Measurements from ENCODE around the gene KCNMB1.

The KCNMB1 gene

DNA sequence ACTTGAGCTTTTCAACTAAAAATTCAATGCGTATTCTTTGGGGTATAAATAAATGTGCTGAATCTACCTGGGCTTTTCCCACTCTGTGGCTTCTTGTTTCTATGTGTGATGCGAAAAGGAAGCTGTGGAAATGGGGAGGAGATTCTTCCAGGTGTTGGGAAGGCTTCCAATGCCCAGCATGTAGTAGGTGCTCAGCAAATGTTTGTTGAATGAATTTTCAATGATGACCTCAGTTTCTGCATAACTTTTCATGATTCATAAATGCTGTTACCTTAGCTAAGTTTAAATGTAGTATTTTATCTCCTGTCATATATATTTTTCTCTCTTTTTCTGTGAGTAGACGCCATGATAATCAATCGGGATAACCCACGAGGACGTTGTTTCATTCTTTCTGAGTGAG lies 25.6 kb upstream of the KCNMB1 start:
- Histone ChIP-seq H2AFZ (ENCODE audit: low read length, unreplicated experiment) (no peak overlapping the region), H3K4me3 (ENCODE audit: low read depth, low read length) (no peak overlapping the region), H3K27me3 (ENCODE audit: insufficient read depth, low read length) (peaks cover 33% of the 10 kb centered on the region), H3K27ac (ENCODE audit: low read depth, low read length) (no peak overlapping the region), H3K4me1 (ENCODE audit: control insufficient read depth, insufficient read depth, low read length, unreplicated experiment) (no peaks in the 10 kb centered on the region), H3K79me2 (ENCODE audit: control insufficient read depth, insufficient read depth, low read length, unreplicated experiment) (no peaks in the 10 kb centered on the region), H3K36me3 (ENCODE audit: insufficient read depth, low read length) (no peaks in the 10 kb centered on the region)

DNA sequence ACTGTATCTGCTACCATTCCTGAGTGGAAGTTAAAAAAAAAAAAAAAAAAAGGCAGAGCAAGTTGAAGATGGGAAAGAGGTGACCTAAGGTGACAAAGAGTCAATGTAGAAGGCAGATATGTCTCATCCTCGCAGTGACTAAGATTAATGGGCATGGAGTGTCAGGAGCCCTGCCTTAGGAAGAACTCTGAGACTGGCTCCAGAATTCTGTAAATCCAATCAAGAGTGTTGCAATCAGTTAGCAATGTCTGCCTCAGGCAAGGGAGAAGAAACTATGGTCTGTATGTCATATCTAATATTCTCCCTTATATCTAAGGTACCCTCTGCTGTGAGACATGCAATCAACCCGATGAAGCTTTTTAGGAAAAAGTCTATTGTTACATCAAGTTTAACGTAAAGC lies 24.7 kb upstream of the KCNMB1 start:
- no peak overlapping the region for H3K4me3 ChIP-seq (ENCODE audit: low read depth, low read length)
- H3K4me1 ChIP-seq (ENCODE audit: control insufficient read depth, insufficient read depth, low read length, unreplicated experiment) = no peaks in the 10 kb centered on the region
- peaks cover 28% of the 10 kb centered on the region for H3K27me3 ChIP-seq (ENCODE audit: insufficient read depth, low read length)
- H3K79me2 ChIP-seq (ENCODE audit: control insufficient read depth, insufficient read depth, low read length, unreplicated experiment) = no peaks in the 10 kb centered on the region
- no peak overlapping the region for H3K27ac ChIP-seq (ENCODE audit: low read depth, low read length)
- no peaks in the 10 kb centered on the region for H3K36me3 ChIP-seq (ENCODE audit: insufficient read depth, low read length)
- H2AFZ ChIP-seq (ENCODE audit: low read length, unreplicated experiment) = no peak overlapping the region

DNA sequence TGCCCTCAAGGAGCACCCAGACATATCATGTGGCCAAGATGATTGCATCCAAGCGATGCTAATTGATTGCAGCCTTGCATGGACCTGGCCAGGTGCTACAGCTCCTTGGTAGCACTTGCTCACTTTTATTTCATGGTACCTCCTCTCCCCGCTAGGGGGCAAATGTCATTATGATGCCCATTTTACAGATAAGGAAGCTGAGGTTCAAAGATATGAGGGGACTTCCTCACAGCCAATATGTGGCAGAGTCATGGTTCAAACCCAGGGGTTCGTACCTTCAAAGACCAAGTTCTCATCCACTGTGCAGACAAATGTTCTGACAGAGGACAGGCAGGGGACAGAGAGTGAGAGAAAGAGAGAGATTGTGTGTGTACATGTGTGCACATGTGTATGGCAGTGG lies 21.9 kb upstream of the KCNMB1 start:
- H3K4me3 ChIP-seq (ENCODE audit: low read depth, low read length) = no peak overlapping the region
- peaks cover 41% of the 10 kb centered on the region for H3K27me3 ChIP-seq (ENCODE audit: insufficient read depth, low read length)
- no peaks in the 10 kb centered on the region for H3K4me1 ChIP-seq (ENCODE audit: control insufficient read depth, insufficient read depth, low read length, unreplicated experiment)
- no peak overlapping the region for H2AFZ ChIP-seq (ENCODE audit: low read length, unreplicated experiment)
- no peaks in the 10 kb centered on the region for H3K36me3 ChIP-seq (ENCODE audit: insufficient read depth, low read length)
- H3K27ac ChIP-seq (ENCODE audit: low read depth, low read length) = no peak overlapping the region
- no peaks in the 10 kb centered on the region for H3K79me2 ChIP-seq (ENCODE audit: control insufficient read depth, insufficient read depth, low read length, unreplicated experiment)

DNA sequence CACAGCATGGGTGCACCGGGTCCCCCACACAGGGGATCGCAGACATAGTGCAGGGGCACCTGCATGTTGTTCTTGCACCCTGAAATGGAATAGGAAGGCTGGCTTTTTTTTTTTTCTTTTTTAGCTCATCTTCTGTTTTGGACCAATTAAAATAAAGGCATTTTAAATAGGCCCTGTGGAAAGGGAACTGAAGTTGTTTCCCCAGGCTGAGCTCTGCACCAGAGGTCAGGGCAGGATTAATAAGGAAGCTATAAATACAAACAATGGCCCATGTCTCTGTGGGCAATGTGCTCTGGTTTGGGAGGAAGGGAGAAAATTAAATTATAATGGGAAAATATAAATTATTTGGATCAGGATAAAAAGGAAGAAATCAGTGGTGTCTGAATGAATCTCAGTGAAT lies 21.2 kb upstream of the KCNMB1 start:
- Histone ChIP-seq H2AFZ (ENCODE audit: low read length, unreplicated experiment) (no peak overlapping the region), H3K27me3 (ENCODE audit: insufficient read depth, low read length) (peaks cover 45% of the 10 kb centered on the region), H3K27ac (ENCODE audit: low read depth, low read length) (no peak overlapping the region), H3K4me1 (ENCODE audit: control insufficient read depth, insufficient read depth, low read length, unreplicated experiment) (no peaks in the 10 kb centered on the region), H3K36me3 (ENCODE audit: insufficient read depth, low read length) (no peaks in the 10 kb centered on the region), H3K79me2 (ENCODE audit: control insufficient read depth, insufficient read depth, low read length, unreplicated experiment) (no peaks in the 10 kb centered on the region), H3K4me3 (ENCODE audit: low read depth, low read length) (no peak overlapping the region)

DNA sequence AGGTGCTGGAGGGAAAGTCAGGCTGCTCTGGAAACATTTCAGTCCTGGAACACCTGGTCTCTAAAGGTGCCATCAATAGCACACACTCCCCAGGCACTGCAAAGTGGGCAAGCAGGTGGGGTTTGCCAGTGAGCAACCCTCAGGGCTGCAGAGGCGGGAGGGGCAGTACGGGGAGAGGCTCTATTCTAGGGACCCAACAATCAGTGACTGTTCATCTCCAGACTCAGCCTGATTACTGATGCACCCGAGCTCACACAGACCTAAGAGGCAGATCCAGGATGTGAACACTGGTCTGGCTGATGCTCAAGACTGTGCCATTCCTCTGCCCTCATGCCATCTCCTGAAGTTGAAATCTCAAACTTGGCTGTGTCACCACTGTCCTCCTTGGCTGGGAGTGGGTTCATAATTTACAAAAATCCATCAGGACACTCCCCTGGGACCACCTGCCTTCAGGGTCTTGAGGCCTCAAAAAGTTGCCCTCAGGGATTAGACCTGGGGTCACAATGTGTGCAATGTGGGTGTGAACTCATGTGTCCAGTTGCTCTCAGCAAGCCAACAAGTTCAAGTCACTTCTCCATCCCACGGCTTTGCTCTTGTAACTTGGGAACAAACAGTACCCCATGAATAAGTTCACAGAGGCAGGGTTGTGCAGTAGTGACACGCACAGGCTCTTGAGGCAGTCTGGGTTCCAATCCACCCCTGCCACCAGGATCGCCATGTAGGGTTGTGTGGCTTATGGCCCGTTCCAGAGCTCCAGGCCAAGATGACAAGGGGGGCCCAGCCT lies 19.9 kb upstream of the KCNMB1 start:
- no peak overlapping the region for H2AFZ ChIP-seq (ENCODE audit: low read length, unreplicated experiment)
- no peak overlapping the region for H3K27ac ChIP-seq (ENCODE audit: low read depth, low read length)
- no peaks in the 10 kb centered on the region for H3K36me3 ChIP-seq (ENCODE audit: insufficient read depth, low read length)
- no peaks in the 10 kb centered on the region for H3K79me2 ChIP-seq (ENCODE audit: control insufficient read depth, insufficient read depth, low read length, unreplicated experiment)
- peaks cover 44% of the 10 kb centered on the region for H3K27me3 ChIP-seq (ENCODE audit: insufficient read depth, low read length)
- no peak overlapping the region for H3K4me3 ChIP-seq (ENCODE audit: low read depth, low read length)
- no peaks in the 10 kb centered on the region for H3K4me1 ChIP-seq (ENCODE audit: control insufficient read depth, insufficient read depth, low read length, unreplicated experiment)

DNA sequence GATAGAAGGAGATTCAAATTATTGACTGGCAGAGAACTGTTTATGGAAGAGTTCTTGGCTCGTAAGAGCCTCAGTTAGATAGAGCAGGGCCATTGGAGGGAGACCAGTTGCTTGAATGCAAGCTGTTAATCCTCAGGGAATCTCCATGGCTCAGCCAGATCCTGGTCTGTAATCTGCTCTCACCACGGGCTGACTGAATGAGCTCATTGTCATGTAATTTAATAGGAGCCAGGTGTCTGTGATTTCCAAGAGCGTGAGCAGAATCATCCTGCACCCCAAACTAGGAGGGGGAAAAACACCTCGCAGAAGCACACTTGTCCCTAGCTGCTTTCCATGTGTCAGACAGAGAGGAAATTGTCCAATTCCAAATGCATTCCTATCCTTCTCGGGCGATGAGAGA lies 19.1 kb upstream of the KCNMB1 start:
- no peak overlapping the region for H3K27ac ChIP-seq (ENCODE audit: low read depth, low read length)
- H2AFZ ChIP-seq (ENCODE audit: low read length, unreplicated experiment) = no peak overlapping the region
- no peaks in the 10 kb centered on the region for H3K4me1 ChIP-seq (ENCODE audit: control insufficient read depth, insufficient read depth, low read length, unreplicated experiment)
- H3K4me3 ChIP-seq (ENCODE audit: low read depth, low read length) = no peak overlapping the region
- H3K27me3 ChIP-seq (ENCODE audit: insufficient read depth, low read length) = peaks cover 50% of the 10 kb centered on the region
- no peaks in the 10 kb centered on the region for H3K36me3 ChIP-seq (ENCODE audit: insufficient read depth, low read length)
- no peaks in the 10 kb centered on the region for H3K79me2 ChIP-seq (ENCODE audit: control insufficient read depth, insufficient read depth, low read length, unreplicated experiment)

DNA sequence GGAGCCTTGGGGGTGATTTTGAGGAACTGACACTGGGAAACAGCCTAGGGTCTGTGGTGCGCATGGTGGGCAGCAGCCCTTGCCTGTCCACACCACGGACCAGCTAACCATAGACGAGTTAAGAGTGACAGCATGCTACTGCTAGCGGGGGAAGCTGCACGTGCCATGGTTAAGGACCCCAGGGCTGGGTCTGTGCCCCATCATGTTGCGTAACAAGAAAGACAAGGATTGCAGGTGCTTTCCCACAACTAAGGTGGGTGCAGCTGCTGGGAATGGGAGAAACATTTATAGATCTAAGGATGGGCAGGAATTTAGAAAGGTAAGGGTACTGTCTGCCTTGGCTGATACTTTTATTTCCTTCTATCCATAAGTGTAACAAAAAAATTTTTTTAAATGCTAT lies 17.9 kb upstream of the KCNMB1 start:
- no peaks in the 10 kb centered on the region for H3K36me3 ChIP-seq (ENCODE audit: insufficient read depth, low read length)
- H3K4me3 ChIP-seq (ENCODE audit: low read depth, low read length) = no peak overlapping the region
- H3K79me2 ChIP-seq (ENCODE audit: control insufficient read depth, insufficient read depth, low read length, unreplicated experiment) = no peaks in the 10 kb centered on the region

DNA sequence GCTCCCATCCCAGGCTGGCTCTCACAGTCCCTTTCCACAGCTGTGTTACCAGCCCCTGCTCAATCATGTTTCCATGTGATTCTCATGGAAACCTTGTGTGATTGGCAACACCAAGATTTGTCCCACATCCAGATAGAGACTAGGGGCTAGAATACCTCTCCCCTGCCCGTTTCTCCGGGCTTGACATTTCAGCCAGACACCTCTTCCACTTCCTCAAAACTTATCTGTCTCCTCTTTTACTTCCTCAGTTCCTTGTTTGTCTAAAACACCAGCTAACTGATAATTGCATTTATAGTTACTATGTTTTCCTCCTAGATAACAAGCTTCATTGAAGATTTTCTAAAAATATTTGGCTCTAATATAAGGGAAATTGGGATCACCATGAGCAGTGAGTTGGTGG lies 16.6 kb upstream of the KCNMB1 start:
- Histone ChIP-seq H3K27ac (ENCODE audit: low read depth, low read length) (no peak overlapping the region), H3K27me3 (ENCODE audit: insufficient read depth, low read length) (peaks cover 55% of the 10 kb centered on the region), H2AFZ (ENCODE audit: low read length, unreplicated experiment) (no peak overlapping the region), H3K4me3 (ENCODE audit: low read depth, low read length) (no peak overlapping the region), H3K79me2 (ENCODE audit: control insufficient read depth, insufficient read depth, low read length, unreplicated experiment) (no peaks in the 10 kb centered on the region), H3K36me3 (ENCODE audit: insufficient read depth, low read length) (no peaks in the 10 kb centered on the region), H3K4me1 (ENCODE audit: control insufficient read depth, insufficient read depth, low read length, unreplicated experiment) (no peaks in the 10 kb centered on the region)

More for the DNA sequence above, 17.9 kb upstream of the KCNMB1 start:
- Histone ChIP-seq H3K4me1 (ENCODE audit: control insufficient read depth, insufficient read depth, low read length, unreplicated experiment) (no peaks in the 10 kb centered on the region), H3K27ac (ENCODE audit: low read depth, low read length) (no peak overlapping the region), H2AFZ (ENCODE audit: low read length, unreplicated experiment) (no peak overlapping the region), H3K27me3 (ENCODE audit: insufficient read depth, low read length) (peaks cover 52% of the 10 kb centered on the region)

DNA sequence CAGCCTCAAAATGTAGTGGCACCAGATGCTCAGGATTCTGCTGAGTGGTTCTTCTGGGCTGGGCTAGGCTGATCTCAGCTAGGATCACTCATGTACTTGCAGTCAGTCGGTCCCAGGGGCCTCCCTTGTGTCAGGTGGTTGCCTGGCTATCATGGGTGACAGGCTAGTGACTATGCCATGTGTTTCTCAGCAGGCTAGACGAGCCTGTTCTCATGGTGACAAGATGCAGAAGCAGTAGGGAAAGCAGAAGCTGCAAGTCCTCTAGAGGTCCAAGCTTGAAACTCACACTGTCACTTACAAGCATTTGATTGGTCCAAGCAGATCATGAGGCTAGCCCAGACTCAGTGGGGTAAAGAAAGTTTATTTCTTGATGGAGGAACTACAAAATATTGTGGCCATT lies 15.2 kb upstream of the KCNMB1 start:
- H3K36me3 ChIP-seq (ENCODE audit: insufficient read depth, low read length) = no peaks in the 10 kb centered on the region
- H3K27me3 ChIP-seq (ENCODE audit: insufficient read depth, low read length) = peaks cover 61% of the 10 kb centered on the region
- no peak overlapping the region for H3K27ac ChIP-seq (ENCODE audit: low read depth, low read length)
- no peaks in the 10 kb centered on the region for H3K79me2 ChIP-seq (ENCODE audit: control insufficient read depth, insufficient read depth, low read length, unreplicated experiment)
- no peaks in the 10 kb centered on the region for H3K4me1 ChIP-seq (ENCODE audit: control insufficient read depth, insufficient read depth, low read length, unreplicated experiment)
- no peak overlapping the region for H2AFZ ChIP-seq (ENCODE audit: low read length, unreplicated experiment)
- H3K4me3 ChIP-seq (ENCODE audit: low read depth, low read length) = no peak overlapping the region

DNA sequence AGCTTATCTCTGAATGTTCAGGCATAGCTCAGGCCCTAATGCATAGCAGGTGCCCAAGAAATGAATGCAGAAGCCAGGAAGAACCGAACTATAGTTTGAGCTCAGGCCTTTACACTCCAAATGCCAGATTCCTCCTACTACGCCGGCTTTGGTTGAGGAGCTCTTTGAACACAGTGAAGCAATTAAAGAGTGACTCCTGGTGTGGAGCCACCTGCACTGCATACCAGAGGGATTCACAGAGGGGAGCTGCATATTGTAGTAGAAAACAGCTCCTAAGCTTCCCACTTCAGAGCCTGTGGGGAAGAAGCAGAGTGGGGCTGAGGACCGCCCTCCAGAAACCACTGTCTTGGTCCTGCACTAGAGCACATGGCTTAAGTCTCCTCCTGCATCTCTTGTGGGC lies 14.5 kb upstream of the KCNMB1 start:
- Histone ChIP-seq H3K27ac (ENCODE audit: low read depth, low read length) (no peak overlapping the region), H3K36me3 (ENCODE audit: insufficient read depth, low read length) (no peaks in the 10 kb centered on the region), H2AFZ (ENCODE audit: low read length, unreplicated experiment) (no peak overlapping the region), H3K79me2 (ENCODE audit: control insufficient read depth, insufficient read depth, low read length, unreplicated experiment) (no peaks in the 10 kb centered on the region), H3K4me1 (ENCODE audit: control insufficient read depth, insufficient read depth, low read length, unreplicated experiment) (no peaks in the 10 kb centered on the region), H3K27me3 (ENCODE audit: insufficient read depth, low read length) (peaks cover 62% of the 10 kb centered on the region), H3K4me3 (ENCODE audit: low read depth, low read length) (no peak overlapping the region)

DNA sequence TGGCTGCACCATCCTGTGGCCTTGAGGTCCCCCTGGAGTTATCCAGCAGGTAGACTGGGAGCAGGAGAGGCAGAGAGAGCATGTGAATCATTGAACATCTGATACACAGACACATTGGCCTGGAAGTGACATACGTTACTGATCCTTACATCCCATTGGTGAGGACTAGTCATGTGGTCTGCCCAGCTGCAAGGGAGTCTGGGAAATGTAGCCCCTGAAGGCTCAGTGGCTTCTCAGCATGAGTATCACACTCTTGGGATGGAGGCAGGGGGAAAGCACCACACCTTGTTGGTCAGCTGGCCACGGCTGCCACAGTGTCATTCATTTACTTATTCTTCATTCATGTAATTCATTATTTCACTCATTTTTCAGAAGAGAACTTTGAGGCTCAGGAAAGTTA lies 13.3 kb upstream of the KCNMB1 start:
- H3K36me3 ChIP-seq (ENCODE audit: insufficient read depth, low read length) = no peaks in the 10 kb centered on the region
- H3K27ac ChIP-seq (ENCODE audit: low read depth, low read length) = no peak overlapping the region
- H3K4me1 ChIP-seq (ENCODE audit: control insufficient read depth, insufficient read depth, low read length, unreplicated experiment) = no peaks in the 10 kb centered on the region
- H3K4me3 ChIP-seq (ENCODE audit: low read depth, low read length) = no peak overlapping the region
- peaks cover 62% of the 10 kb centered on the region for H3K27me3 ChIP-seq (ENCODE audit: insufficient read depth, low read length)
- H3K79me2 ChIP-seq (ENCODE audit: control insufficient read depth, insufficient read depth, low read length, unreplicated experiment) = no peaks in the 10 kb centered on the region
- H2AFZ ChIP-seq (ENCODE audit: low read length, unreplicated experiment) = no peak overlapping the region
